ENCODE results near the gene NLRP12.
"Not testable (repeated sequence)": the region's sequence is repeated elsewhere in the genome, so short reads cannot be mapped to it uniquely, and the experiment has no call there.

Gene NLRP12

GRCh38 chr19:53865918-53866864 lies 42.1 kb upstream of the NLRP12 start:
- no peaks in the 10 kb centered on the region for H3K27me3 ChIP-seq (ENCODE audit: low read depth, low read length)
- peaks cover 5 to 33% of the 10 kb centered on the region in 2 donors for H3K4me1 ChIP-seq (ENCODE audit: control insufficient read depth in 1 of 2, insufficient read depth in 2 of 2, low read length in 2 of 2)

DNA sequence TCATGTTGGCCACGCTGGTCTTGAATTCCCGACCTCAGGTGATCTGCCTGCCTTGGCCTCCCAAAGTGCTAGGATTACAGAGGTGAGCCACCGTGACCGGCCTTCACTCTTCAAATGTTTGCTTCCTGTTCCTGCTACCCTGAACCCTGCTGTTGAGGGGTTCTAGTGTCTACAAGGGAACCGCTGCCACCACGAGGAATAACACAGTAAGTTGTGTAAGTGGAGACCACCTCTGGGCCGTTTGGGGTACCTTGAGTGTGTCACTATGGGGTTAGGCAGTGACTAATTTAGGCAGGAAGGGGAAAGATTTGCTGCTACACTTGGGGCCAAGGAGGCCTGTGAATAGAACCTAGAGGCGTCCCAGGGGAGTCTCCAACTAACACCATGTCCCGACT lies 41.4 kb upstream of the NLRP12 start:
- no peaks in the 10 kb centered on the region for H3K27me3 ChIP-seq (ENCODE audit: low read depth, low read length)
- no peak overlapping the region for H3K27ac ChIP-seq (ENCODE audit: low read length)
- H3K9me3 ChIP-seq (ENCODE audit: control insufficient read depth in 1 of 2, low read length in 2 of 2), result no peaks in the 10 kb centered on the region
- H3K4me1 ChIP-seq (ENCODE audit: control insufficient read depth in 1 of 2, insufficient read depth in 2 of 2, low read length in 2 of 2), result peaks cover 3 to 26% of the 10 kb centered on the region in 2 donors
- peaks cover 0 to 15% of the 10 kb centered on the region in 2 donors for H3K36me3 ChIP-seq (ENCODE audit: control insufficient read depth in 1 of 2, insufficient read depth in 2 of 2, low read length in 2 of 2)
- peak overlapping the region; percentile 60 to 96 for H3K4me3 ChIP-seq (ENCODE audit: low read depth in 1 of 2, low read length in 2 of 2)

More at GRCh38 chr19:53865918-53866864, 42.1 kb upstream of the NLRP12 start:
- H3K4me3 ChIP-seq (ENCODE audit: low read depth in 1 of 2, low read length in 2 of 2), result peak overlapping the region; percentile 60 to 96
- H3K9me3 ChIP-seq (ENCODE audit: control insufficient read depth in 1 of 2, low read length in 2 of 2), result no peaks in the 10 kb centered on the region
- H3K27ac ChIP-seq (ENCODE audit: low read length), result peak overlapping the region; percentile 97
- peaks cover 0 to 18% of the 10 kb centered on the region in 2 donors for H3K36me3 ChIP-seq (ENCODE audit: control insufficient read depth in 1 of 2, insufficient read depth in 2 of 2, low read length in 2 of 2)

DNA sequence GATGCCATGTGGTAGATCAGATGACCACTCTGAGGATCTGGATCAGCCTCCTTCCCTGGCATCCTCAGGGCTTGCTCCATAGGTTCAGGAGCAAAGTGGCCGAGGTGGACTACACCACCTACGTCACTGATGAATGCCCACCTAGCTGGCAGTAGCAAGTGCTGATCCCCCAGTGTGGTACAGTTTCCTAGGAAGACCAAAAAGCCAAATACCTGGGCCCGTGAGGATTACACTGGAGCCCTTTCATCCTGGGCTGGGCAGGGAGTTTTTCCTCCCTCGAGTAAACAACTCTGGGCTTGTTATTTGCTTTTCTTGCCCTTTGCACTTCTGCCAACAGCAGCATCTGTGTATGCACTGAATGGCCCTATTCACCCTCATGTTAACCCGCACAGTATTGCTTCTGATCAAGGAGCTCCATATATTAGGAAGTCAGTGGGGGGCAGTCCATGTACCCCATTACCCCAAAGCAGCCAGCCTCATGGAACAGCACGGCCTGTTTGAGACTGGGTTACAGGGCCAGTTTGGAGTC lies 40.3 kb upstream of the NLRP12 start:
- H3K9me3 ChIP-seq (ENCODE audit: control insufficient read depth in 1 of 2, low read length in 2 of 2), result no peaks in the 10 kb centered on the region
- peaks cover 0 to 15% of the 10 kb centered on the region in 2 donors for H3K36me3 ChIP-seq (ENCODE audit: control insufficient read depth in 1 of 2, insufficient read depth in 2 of 2, low read length in 2 of 2)
- H3K27me3 ChIP-seq (ENCODE audit: low read depth, low read length), result no peaks in the 10 kb centered on the region
- H3K4me3 ChIP-seq (ENCODE audit: low read depth in 1 of 2, low read length in 2 of 2), result no peak overlapping the region
- no peak overlapping the region for H3K27ac ChIP-seq (ENCODE audit: low read length)
- peaks cover 3 to 22% of the 10 kb centered on the region in 2 donors for H3K4me1 ChIP-seq (ENCODE audit: control insufficient read depth in 1 of 2, insufficient read depth in 2 of 2, low read length in 2 of 2)

DNA sequence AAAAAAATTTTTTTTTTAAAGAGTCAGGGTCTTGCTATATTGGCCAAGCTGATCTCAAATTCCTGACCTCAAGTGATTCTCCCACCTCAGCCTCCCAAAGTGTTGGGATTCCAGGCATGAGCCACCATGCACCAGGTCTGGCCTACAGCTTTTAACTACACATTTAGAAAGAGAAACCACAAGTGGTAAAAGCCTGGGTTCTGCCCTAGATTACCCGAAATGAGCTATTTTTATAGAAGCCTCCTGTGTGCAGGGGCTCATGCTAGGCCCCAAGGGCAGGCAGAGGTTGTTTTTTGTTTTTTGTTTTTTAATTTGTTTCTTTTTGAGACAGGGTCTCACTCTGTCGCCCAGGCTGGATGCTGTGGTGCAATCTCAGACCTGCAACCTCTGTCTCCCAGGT lies 29.6 kb upstream of the NLRP12 start:
- Histone ChIP-seq H3K4me3 (ENCODE audit: low read depth in 1 of 2, low read length in 2 of 2) (no peak overlapping the region), H3K27me3 (ENCODE audit: low read depth, low read length) (no peaks in the 10 kb centered on the region), H3K4me1 (ENCODE audit: control insufficient read depth in 1 of 2, insufficient read depth in 2 of 2, low read length in 2 of 2) (no peaks in the 10 kb centered on the region), H3K36me3 (ENCODE audit: control insufficient read depth in 1 of 2, insufficient read depth in 2 of 2, low read length in 2 of 2) (no peaks in the 10 kb centered on the region), H3K9me3 (ENCODE audit: control insufficient read depth in 1 of 2, low read length in 2 of 2) (no peaks in the 10 kb centered on the region), H3K27ac (ENCODE audit: low read length) (no peak overlapping the region)

DNA sequence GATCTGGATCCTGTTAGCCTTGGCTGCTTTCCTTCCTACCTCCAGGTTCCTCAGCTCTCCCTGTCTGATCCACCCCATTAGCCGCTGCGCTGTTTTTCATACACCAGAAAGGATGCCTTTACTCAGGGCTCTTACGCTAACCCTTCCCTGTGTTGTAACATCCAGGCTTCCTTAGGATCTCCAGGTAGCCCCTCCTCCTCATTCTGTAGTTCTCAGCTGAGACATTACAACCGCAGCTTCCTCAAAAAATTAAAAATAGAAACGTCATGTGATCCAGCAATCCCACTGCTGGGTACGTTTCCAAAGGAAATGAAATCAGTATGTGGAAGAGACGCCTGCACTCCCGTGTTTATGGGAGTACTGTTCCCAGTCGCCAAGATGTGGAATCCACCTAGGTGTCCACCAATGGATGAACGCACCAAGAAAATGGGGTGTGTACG lies 25.1 kb upstream of the NLRP12 start:
- H3K9me3 ChIP-seq (ENCODE audit: control insufficient read depth in 1 of 2, low read length in 2 of 2), result no peaks in the 10 kb centered on the region
- peaks cover 0 to 3% of the 10 kb centered on the region in 2 donors for H3K4me1 ChIP-seq (ENCODE audit: control insufficient read depth in 1 of 2, insufficient read depth in 2 of 2, low read length in 2 of 2)
- H3K27me3 ChIP-seq (ENCODE audit: low read depth, low read length), result no peaks in the 10 kb centered on the region
- H3K36me3 ChIP-seq (ENCODE audit: control insufficient read depth in 1 of 2, insufficient read depth in 2 of 2, low read length in 2 of 2), result no peaks in the 10 kb centered on the region
- no peak overlapping the region for H3K4me3 ChIP-seq (ENCODE audit: low read depth in 1 of 2, low read length in 2 of 2)
- H3K27ac ChIP-seq (ENCODE audit: low read length), result no peak overlapping the region

GRCh38 chr19:53847555-53847954 lies 23.4 kb upstream of the NLRP12 start:
- Histone ChIP-seq H3K36me3 (ENCODE audit: control insufficient read depth in 1 of 2, insufficient read depth in 2 of 2, low read length in 2 of 2) (no peaks in the 10 kb centered on the region), H3K4me1 (ENCODE audit: control insufficient read depth in 1 of 2, insufficient read depth in 2 of 2, low read length in 2 of 2) (peaks cover 0 to 3% of the 10 kb centered on the region in 2 donors), H3K27ac (ENCODE audit: low read length) (no peak overlapping the region), H3K4me3 (ENCODE audit: low read depth in 1 of 2, low read length in 2 of 2) (no peak overlapping the region), H3K27me3 (ENCODE audit: low read depth, low read length) (no peaks in the 10 kb centered on the region), H3K9me3 (ENCODE audit: control insufficient read depth in 1 of 2, low read length in 2 of 2) (no peaks in the 10 kb centered on the region)

- no peak overlapping the region for H3K27ac ChIP-seq (ENCODE audit: low read length)
Observed at GRCh38 chr19:53844849-53845246, 20.7 kb upstream of the NLRP12 start.

GRCh38 chr19:53840914-53841313 lies 16.8 kb upstream of the NLRP12 start:
- H3K36me3 ChIP-seq (ENCODE audit: control insufficient read depth in 1 of 2, insufficient read depth in 2 of 2, low read length in 2 of 2); H3K4me3 ChIP-seq (ENCODE audit: low read depth in 1 of 2, low read length in 2 of 2); H3K27me3 ChIP-seq (ENCODE audit: low read depth, low read length); H3K9me3 ChIP-seq (ENCODE audit: control insufficient read depth in 1 of 2, low read length in 2 of 2); H3K27ac ChIP-seq (ENCODE audit: low read length); H3K4me1 ChIP-seq (ENCODE audit: control insufficient read depth in 1 of 2, insufficient read depth in 2 of 2, low read length in 2 of 2): not testable (repeated sequence)

More at GRCh38 chr19:53844849-53845246, 20.7 kb upstream of the NLRP12 start:
- no peaks in the 10 kb centered on the region for H3K27me3 ChIP-seq (ENCODE audit: low read depth, low read length)
- no peaks in the 10 kb centered on the region for H3K36me3 ChIP-seq (ENCODE audit: control insufficient read depth in 1 of 2, insufficient read depth in 2 of 2, low read length in 2 of 2)
- H3K4me1 ChIP-seq (ENCODE audit: control insufficient read depth in 1 of 2, insufficient read depth in 2 of 2, low read length in 2 of 2), result peaks cover 0 to 10% of the 10 kb centered on the region in 2 donors
- no peak overlapping the region for H3K4me3 ChIP-seq (ENCODE audit: low read depth in 1 of 2, low read length in 2 of 2)
- H3K9me3 ChIP-seq (ENCODE audit: control insufficient read depth in 1 of 2, low read length in 2 of 2), result no peaks in the 10 kb centered on the region

- not testable (repeated sequence) for H3K27me3 ChIP-seq (ENCODE audit: low read depth, low read length); H3K9me3 ChIP-seq (ENCODE audit: control insufficient read depth in 1 of 2, low read length in 2 of 2); H3K36me3 ChIP-seq (ENCODE audit: control insufficient read depth in 1 of 2, insufficient read depth in 2 of 2, low read length in 2 of 2); H3K27ac ChIP-seq (ENCODE audit: low read length); H3K4me3 ChIP-seq (ENCODE audit: low read depth in 1 of 2, low read length in 2 of 2); H3K4me1 ChIP-seq (ENCODE audit: control insufficient read depth in 1 of 2, insufficient read depth in 2 of 2, low read length in 2 of 2)
Observed at GRCh38 chr19:53840241-53840640, 16.1 kb upstream of the NLRP12 start.

GRCh38 chr19:53838446-53838845 lies 14.3 kb upstream of the NLRP12 start:
- not testable (repeated sequence) for H3K27me3 ChIP-seq (ENCODE audit: low read depth, low read length); H3K4me3 ChIP-seq (ENCODE audit: low read depth in 1 of 2, low read length in 2 of 2); H3K27ac ChIP-seq (ENCODE audit: low read length); H3K36me3 ChIP-seq (ENCODE audit: control insufficient read depth in 1 of 2, insufficient read depth in 2 of 2, low read length in 2 of 2); H3K4me1 ChIP-seq (ENCODE audit: control insufficient read depth in 1 of 2, insufficient read depth in 2 of 2, low read length in 2 of 2); H3K9me3 ChIP-seq (ENCODE audit: control insufficient read depth in 1 of 2, low read length in 2 of 2)

DNA sequence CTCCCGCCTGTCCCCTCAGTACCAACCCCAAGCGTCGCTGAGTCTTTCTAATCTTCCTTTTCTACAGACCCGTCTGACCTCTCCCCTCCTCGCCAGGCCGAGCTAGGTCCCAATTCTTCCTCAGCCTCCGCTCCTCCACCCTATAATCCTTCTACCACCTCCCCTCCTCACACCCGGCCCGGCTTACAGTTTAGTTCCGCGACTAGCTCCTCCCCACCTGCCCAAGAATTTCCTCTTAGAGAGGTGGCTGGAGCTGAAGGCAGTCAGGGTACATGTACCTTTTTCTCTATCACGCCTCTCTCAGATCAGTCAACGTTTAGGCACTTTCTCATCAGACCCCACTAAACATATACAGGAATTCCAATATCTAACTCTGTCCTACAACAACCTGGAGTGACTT lies 8.7 kb upstream of the NLRP12 start:
- H3K27ac ChIP-seq (ENCODE audit: low read length); H3K4me1 ChIP-seq (ENCODE audit: control insufficient read depth in 1 of 2, insufficient read depth in 2 of 2, low read length in 2 of 2); H3K4me3 ChIP-seq (ENCODE audit: low read depth in 1 of 2, low read length in 2 of 2); H3K36me3 ChIP-seq (ENCODE audit: control insufficient read depth in 1 of 2, insufficient read depth in 2 of 2, low read length in 2 of 2); H3K9me3 ChIP-seq (ENCODE audit: control insufficient read depth in 1 of 2, low read length in 2 of 2); H3K27me3 ChIP-seq (ENCODE audit: low read depth, low read length): not testable (repeated sequence)

Data from muscle layer of duodenum (tissue), 2 donors.